ENCODE measurements around the gene PRMT1. TPM values are rescaled to one million over a fixed set of nuclear protein-coding genes. Genes with fewer than 3 reads are reported as not detected.

The PRMT1 gene
- total RNA-seq, 4 donors from 2014 or later, result 150 to 250 (median 170) TPM

GRCh38 chr19:49642492-49643035 lies 34.5 kb upstream of the PRMT1 start:
- no peak for DNase-seq (ENCODE audit: low spot score)
- TF ChIP-seq CTCF (IDR thresholded peaks at IDR 0.05), result no peak
- no peak for ATAC-seq (ENCODE audit: low FRiP score)

GRCh38 chr19:49643466-49643865 lies 33.6 kb upstream of the PRMT1 start:
- DNase-seq (ENCODE audit: low spot score) (no peak), ATAC-seq (ENCODE audit: low FRiP score) (no peak)
- no peak for TF ChIP-seq CTCF (IDR thresholded peaks at IDR 0.05)

GRCh38 chr19:49645592-49645991 lies 31.5 kb upstream of the PRMT1 start:
- ATAC-seq (ENCODE audit: low FRiP score) (no peak), DNase-seq (ENCODE audit: low spot score) (no peak)
- no peak for TF ChIP-seq CTCF (IDR thresholded peaks at IDR 0.05)

- TF ChIP-seq CTCF (IDR thresholded peaks at IDR 0.05), result no peak
- ATAC-seq (ENCODE audit: low FRiP score), result no peak
These were observed 31.1 kb upstream of the PRMT1 start for GRCh38 chr19:49645995-49646394.

GRCh38 chr19:49646586-49646985 lies 30.5 kb upstream of the PRMT1 start:
- DNase-seq (ENCODE audit: low spot score) (no peak), ATAC-seq (ENCODE audit: low FRiP score) (no peak)
- TF ChIP-seq CTCF (IDR thresholded peaks at IDR 0.05), result no peak

More at GRCh38 chr19:49645995-49646394, 31.1 kb upstream of the PRMT1 start:
- no peak for DNase-seq (ENCODE audit: low spot score)

GRCh38 chr19:49651029-49651819 lies 25.8 kb upstream of the PRMT1 start:
- TF ChIP-seq CTCF (IDR thresholded peaks at IDR 0.05), result no peak
- ATAC-seq (ENCODE audit: low FRiP score) (no peak), DNase-seq (ENCODE audit: low spot score) (no peak)
